PC-9 (cell line): Measurements from ENCODE around the gene RCOR1.

Experiments used
- CTCF ChIP-seq: fragments of 200-600 bp; sonication (generic); conservative IDR thresholded peaks from 2 replicates; pipeline ENCODE4 v1.6.1; 2017; ENCODE audit warnings: mixed run types, antibody characterized with exemption, mild to moderate bottlenecking, moderate library complexity
- EZH2 ChIP-seq: fragments of 200-600 bp; sonication (generic); IDR thresholded peaks from 2 replicates; pipeline ENCODE4 v1.8.0; 2017; ENCODE audit warnings: antibody characterized with exemption, low read depth

DNA sequence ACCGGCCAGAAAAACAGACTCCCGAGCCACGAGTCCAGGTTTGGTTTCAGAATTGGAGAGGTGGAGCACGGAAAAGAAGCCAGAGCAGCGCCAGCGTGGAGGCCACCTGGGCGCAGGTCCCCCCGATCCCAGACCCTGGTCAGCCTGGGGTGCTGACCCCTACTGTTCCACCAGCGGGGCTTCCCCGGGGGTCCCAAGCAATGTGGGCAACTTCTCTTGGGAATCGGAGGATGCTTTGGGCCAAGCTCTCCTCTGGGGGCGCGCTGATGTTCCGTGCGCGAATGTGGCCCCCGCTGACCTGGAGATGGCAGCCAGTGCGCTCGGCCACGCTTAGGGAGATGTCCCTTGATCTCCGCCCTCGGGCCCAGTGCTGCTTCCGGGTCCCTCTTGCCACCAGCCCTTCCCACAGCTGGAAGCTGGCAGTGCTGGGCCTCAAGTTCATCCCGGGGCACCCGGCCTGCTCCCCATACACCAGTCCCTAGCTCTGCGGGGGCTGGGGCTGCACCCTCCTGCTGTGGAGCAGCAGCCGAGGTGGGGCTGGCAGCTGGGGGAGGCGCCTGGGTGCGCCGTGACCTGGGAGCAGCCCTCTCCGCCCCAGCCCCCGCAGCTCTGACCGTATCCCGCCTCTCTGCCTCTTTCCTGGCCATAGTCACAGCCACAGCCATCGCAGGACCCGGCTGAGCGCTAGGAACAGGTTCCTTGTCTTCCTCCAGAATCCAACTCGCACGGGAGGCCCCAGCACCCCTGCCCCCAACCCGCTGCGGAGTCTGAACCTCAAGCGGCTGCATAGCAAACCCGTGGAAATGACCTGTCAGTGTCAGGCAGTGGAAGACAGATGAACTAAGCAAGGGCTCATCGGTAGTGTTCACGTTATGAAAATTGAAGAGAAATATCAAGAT lies 91.2 kb downstream of the RCOR1 start:
- TF ChIP-seq CTCF (no peak), EZH2 (no peak)
